GM23338 (cell line): ENCODE measurements around the gene KRTAP1-4.
"Not testable (repeated sequence)": the region's sequence is repeated elsewhere in the genome, so short reads cannot be mapped to it uniquely, and the experiment has no call there.

ENCODE experiments used
- CREB1 ChIP-seq: fragments of 250-450 bp; sonication (Bioruptor Pico); IDR thresholded peaks from 2 replicates; pipeline ENCODE4 v1.5.0; 2020; ENCODE audit warnings: low read depth, mild to moderate bottlenecking, moderate library complexity
- CTCF ChIP-seq, 2 experiments: fragments of 200-600 bp in 1 of 2; sonication (generic) in 1 of 2; conservative IDR thresholded peaks; 2 replicates each; pipeline versions ENCODE4 v1.5.1 to v1.6.1; 2016 to 2017; ENCODE audit warnings: antibody characterized with exemption in 2 of 2, low read depth in 2 of 2, mild to moderate bottlenecking in 2 of 2, moderate library complexity in 1 of 2
- EZH2 ChIP-seq: fragments of 200-600 bp; sonication (generic); IDR thresholded peaks from one replicate; pipeline ENCODE4 v1.8.0; 2017; ENCODE audit warnings: antibody characterized with exemption, mild to moderate bottlenecking, low read depth; ENCODE audit not compliant: unreplicated experiment
- EZH2phosphoT487 ChIP-seq: fragments of 200-600 bp; sonication (generic); IDR thresholded peaks from one replicate; pipeline ENCODE4 v1.8.1; 2018; ENCODE audit warnings: antibody characterized with exemption; ENCODE audit not compliant: unreplicated experiment
- JUNB ChIP-seq: IDR thresholded peaks from one replicate; pipeline ENCODE4 v1.6.1; 2016; ENCODE audit warnings: antibody characterized with exemption; ENCODE audit not compliant: unreplicated experiment
- POLR2AphosphoS5 ChIP-seq: IDR thresholded peaks from 2 replicates; pipeline ENCODE4 v1.6.1; 2016; ENCODE audit warnings: antibody characterized with exemption, low read depth
- REST ChIP-seq: IDR thresholded peaks from one replicate; pipeline ENCODE4 v1.6.1; 2018; ENCODE audit warnings: antibody characterized with exemption; ENCODE audit not compliant: unreplicated experiment
- ZNF114 ChIP-seq: fragments of 250-450 bp; sonication (Bioruptor Pico); IDR thresholded peaks from 2 replicates; pipeline ENCODE4 v1.5.0; 2020; ENCODE audit warnings: mild to moderate bottlenecking, moderate library complexity

- not testable (repeated sequence) for TF ChIP-seq EZH2; ZNF114 (CRISPR knock-in tag); CTCF (conservative IDR thresholded peaks at IDR 0.05; ENCODE audit: low read depth in 2 of 2); POLR2AphosphoS5; REST; EZH2phosphoT487; JUNB; CREB1 (CRISPR knock-in tag)
Observed at GRCh38 chr17:41054556-41054955, 24.6 kb upstream of the KRTAP1-4 start.
